HG03442 (cell line): Measurements from ENCODE around the gene LRRC19.
A peak's percentile ranks its signal among the peaks of the same experiment; 100 is the strongest.

Experiments
- ATAC-seq: cut with Tn5 transposase; IDR thresholded peaks from one replicate; pipeline ENCODE4 v1.9.1; 2021; ENCODE audit warnings: mild to moderate bottlenecking, moderate library complexity; ENCODE audit not compliant: unreplicated experiment

LRRC19 gene

DNA sequence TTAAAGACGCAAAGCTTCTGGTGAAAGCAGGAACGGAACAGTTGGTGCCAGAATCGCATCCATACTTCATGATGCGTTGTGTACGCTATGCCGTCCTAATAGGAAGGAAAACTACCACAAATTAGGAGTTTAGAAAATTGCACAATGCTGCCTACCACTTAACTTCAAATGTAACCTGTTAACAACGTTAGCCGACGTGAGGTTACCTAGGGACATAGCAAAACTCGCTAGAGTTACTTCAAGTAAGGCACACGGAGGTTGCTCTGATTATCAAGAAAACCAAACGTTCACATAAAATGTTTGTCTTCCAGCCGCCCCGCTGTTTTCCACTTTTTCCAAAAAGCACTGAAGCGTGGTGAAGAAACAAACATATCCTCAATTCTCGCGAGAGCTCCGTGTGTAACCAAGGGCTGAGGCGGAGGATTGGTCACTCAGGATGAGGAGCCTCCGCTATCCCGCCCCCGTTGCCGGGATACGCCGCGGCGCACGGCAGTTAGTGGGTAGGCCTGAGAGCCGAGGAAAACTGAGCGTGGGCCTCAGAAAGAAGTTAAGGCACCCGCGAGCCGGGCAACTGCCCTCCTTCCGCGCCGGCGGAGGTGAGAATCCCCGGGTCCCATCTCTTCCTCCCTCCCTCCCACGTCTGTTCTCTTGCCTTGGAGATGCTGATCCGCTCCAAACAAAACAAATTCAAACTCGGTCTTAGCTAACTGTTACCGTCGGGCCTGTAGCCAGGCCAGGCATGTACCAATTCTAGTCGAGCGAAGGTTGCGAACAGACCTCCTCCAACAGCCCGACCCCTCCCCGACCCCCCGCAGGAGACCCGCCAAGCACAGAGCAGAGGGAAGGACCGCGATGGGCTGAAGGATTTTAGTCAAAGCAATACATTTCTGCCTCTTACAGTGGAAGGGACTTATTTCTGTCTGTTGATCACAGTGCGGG lies 49.3 kb downstream of the LRRC19 start, which contains the start of gene IFT74:
IFT74 (plus strand) TSS at position 492 of the 939 bp plus-strand sequence. CDS start 5,556 bp downstream, outside the sequence.
- peak; percentile 99 for ATAC-seq

DNA sequence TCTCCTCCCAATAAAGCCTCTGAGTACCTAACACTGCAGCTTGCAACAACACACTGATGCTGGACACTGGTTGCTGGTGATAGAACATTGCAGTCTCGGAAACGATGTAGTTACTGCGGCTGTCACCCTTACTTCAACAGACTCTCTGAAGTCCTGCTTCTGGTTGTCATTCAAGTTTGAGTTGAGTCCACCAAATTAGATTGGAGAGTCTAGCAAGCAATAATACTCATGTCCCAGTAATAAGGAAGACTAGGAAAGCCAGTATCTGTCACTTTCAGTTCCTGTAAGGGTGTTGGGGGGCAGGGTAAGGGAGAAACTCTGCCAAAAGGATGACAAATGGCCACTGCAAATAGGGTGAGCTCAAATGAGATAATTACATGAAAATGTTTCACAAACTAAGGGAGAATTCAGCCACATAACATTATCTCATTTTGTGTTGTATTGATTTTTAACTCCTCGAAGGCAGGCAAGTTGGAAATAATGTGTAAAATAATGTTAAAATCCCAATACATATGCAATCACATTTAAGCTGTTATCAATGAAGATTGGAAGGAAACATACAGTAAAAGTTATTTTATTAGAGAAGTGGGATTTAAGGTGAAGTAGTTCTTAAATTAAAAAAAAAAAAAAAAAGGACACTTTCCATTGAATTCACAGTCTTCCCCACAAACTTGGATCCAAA lies 50.1 kb downstream of the LRRC19 start:
- no peak for ATAC-seq

DNA sequence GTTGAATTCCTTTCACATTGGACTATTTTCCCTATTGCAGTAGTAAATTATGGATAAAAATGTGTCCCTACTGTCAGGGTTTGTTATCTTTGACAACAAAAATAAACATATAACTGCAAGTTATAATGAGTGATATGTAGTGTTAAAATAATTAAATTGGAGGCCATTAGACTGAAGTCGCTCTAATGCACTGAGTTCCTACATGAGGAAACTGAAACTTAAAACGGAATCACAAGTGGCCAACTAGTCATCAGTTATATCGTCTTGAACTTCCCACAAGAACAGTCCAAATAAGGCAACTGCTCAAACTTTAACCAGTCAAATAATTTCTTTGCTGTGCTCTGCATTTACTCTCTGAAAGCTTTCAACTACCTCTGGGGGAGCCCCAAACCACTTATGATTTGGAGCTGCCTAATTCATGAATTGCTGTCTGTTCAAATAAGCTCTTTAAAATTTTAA lies 51.4 kb downstream of the LRRC19 start:
- ATAC-seq: no peak

DNA sequence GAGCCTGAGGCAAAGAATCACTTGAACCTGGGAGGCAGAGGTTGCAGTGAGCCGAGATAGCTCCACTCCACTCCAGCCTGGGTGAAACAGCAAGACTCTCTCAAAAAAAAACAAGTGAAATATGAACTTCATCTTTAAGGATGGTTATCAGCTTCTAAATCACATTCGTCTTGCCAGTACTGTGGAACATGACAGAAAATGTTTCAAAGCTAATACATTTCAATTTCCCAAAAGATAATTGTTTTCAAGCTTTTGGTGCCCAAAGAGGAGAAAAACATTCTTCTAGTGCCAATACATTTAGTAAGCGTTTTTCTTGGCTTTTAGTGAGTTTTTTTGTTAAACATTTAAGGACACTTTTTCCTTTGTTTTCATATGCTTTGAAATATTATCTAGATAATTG lies 53.7 kb downstream of the LRRC19 start:
- no peak for ATAC-seq

DNA sequence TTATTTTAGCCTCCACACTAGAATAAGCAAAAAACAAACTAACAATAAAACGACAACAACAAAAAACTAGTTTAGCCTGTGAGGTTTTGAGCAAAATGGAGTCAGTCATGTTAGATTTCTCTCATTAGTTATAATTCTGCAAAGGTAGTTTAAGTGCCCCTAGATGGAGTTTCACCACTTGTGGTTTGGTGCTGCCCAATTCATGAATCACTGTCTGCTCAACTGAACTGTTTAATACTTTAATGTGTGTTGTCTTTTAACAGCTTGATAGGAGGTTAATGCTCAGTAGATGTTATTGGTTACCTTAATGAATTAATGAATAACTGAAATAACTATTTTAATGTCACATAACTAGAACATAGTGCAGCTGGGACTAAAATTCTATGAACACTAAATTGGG lies 55.0 kb downstream of the LRRC19 start:
- ATAC-seq: no peak

DNA sequence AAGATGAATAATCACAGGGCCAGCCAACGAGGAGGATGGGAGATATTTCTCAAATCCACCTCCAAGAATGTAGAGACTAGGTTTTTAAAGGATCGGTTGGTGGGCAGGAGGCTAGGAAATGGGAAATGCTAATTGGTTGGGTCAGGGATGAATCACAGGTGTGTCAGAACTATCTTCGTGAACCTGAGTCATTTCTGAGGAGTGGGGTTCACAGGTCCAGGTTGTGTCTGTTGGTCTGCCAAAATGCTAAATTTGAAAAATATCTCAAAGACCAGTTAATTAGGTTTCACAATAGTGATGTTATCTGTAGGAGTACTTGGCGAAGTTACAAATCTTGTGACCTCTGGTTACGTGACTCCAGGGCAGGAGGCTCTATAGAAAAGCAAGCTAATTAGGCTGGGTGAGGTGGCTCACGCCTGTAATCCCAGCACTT lies 55.8 kb downstream of the LRRC19 start:
- ATAC-seq: no peak

DNA sequence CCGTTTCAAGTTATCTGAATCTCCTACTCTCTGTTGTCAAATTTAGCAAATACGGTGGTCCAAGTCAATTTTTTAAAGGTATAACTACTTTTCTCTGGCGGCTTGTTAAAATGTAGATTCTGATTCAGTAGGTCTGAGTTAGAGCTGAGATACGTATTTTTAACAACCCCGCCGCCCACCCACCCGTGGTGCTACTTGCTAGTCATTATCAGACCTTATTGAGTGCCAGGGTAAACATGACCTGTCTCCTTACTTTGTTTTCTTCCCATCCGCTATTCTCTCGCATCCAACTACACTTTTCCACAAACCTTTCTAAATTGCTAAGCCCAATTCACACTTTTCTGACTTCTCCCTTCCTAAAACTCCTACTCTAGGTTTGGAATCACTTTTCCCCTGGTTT lies 57.7 kb downstream of the LRRC19 start:
- ATAC-seq: no peak

DNA sequence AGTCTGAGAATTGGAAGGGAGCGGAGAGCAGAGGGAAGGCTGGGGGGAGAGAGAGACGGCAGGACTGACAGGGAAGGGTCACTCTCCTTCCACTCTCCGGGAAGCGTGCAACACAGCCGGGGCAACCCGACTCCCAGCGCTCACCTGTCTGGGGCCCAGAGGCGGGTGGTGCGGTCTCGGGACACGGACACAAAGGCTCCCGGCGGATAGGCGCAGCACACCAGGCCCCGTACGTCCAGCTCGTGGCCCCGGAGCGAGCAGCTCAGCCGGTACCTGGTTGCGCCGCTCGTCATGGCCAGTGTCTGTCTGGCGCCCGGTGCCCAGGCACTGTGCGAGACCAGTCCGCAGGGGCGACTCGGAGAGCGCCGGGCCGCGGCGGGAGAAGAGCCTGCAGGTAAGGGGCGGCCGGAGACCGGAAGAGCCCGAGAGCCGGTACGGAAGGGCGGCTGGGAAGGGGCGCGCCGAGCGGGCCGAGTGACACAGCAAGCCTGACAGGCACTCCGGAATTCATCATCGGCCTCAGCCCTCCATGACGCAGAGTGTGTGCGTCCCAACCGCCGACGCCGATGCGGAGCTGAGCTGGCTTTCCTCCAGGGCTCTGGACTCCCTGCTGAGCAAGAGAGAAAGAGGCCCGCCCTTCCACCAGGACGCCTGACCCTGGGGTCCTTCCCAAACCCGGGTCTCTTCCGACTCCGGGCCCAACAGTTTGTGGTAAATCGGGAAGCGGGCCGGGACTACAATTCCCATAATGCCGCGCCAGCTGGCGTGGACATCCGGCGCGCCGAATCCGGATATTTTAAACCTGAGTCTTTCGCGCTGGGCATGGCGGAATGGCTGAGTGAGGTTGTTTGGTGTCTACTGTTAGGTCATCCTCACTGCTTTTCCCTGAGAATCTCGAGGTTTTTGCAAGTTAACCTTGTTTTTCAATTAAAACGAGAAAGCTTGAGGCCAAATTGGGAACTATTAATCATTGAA lies 58.4 kb downstream of the LRRC19 start, which contains the start of gene PLAA:
PLAA (minus strand) TSS at position 490 of the 975 bp plus-strand sequence; CDS start at position 293, 197 bp downstream.
- ATAC-seq: peak; percentile 97

DNA sequence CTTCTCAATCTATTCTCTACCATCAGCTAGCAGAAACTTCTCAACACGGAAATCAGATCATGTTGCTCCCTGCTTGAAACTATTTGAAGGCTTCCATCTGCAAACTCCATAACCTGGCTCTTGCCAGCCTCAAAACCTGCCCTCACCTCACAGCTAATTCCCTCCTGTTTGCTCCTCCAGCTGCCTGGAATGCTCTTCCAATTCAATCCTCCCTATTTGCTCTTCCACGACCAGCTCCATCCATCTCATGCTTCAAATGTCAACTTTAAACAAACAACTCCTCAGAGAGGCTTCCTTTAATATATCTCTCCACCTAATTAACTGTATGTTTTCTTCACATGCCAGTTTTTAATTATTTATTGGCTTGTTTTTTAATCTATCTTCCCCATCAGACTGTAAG lies 59.9 kb downstream of the LRRC19 start:
- no peak for ATAC-seq
